GM12874 (cell line): ENCODE measurements around the gene CEP83.

Experiments used
- CTCF ChIP-seq: IDR thresholded peaks from 2 replicates; pipeline ENCODE4 v1.5.1; 2011; ENCODE audit warnings: low read depth, mild to moderate bottlenecking, control low read depth, low read length, moderate library complexity; ENCODE audit not compliant: insufficient read depth

CEP83 gene

GRCh38 chr12:94362653-94363052 lies 97.0 kb downstream of the CEP83 start:
- TF ChIP-seq CTCF = no peak

- TF ChIP-seq CTCF = no peak
Measured at GRCh38 chr12:94359761-94360160, 99.9 kb downstream of the CEP83 start.

GRCh38 chr12:94353130-94353529 lies 106.5 kb downstream of the CEP83 start:
- no peak for TF ChIP-seq CTCF

GRCh38 chr12:94340573-94340972 lies 119.1 kb downstream of the CEP83 start:
- no peak for TF ChIP-seq CTCF

- TF ChIP-seq CTCF = no peak
Measured at GRCh38 chr12:94338006-94338794, 121.5 kb downstream of the CEP83 start.

- TF ChIP-seq CTCF = no peak
Measured at GRCh38 chr12:94336211-94336925, 123.3 kb downstream of the CEP83 start.

- no peak for TF ChIP-seq CTCF
Measured at GRCh38 chr12:94333396-94333795, 126.3 kb downstream of the CEP83 start.
